Liver (tissue), 9 donors: ENCODE measurements around the gene KRT14. TPM values are rescaled to one million over a fixed set of nuclear protein-coding genes. Genes with fewer than 3 reads are reported as not detected.

ENCODE experiments used
- DNase-seq: peaks from one replicate; pipeline ENCODE4 v3.0.0-alpha.2; 2017; ENCODE audit warnings: low spot score
- H3K27ac ChIP-seq, 2 donors: one replicate each; pipeline ENCODE4 v1.7.0; 2013; ENCODE audit warnings: inconsistent platforms in 2 of 2, low read length in 2 of 2, control low read depth in 1 of 2, low read depth in 1 of 2, mild to moderate bottlenecking in 1 of 2
- H3K27me3 ChIP-seq, 4 donors: one replicate each; pipeline versions ENCODE4 v1.6.1 to v1.7.0; 2013; ENCODE audit warnings: low read length in 3 of 4, inconsistent platforms in 1 of 4, mild to moderate bottlenecking in 1 of 4, moderate library complexity in 1 of 4; ENCODE audit not compliant: control insufficient read depth in 4 of 4, insufficient read depth in 4 of 4
- H3K36me3 ChIP-seq, 4 donors: one replicate each; pipeline versions ENCODE4 v1.6.1 to v1.7.0; 2013; ENCODE audit warnings: low read length in 3 of 4, mild to moderate bottlenecking in 3 of 4, low read depth in 1 of 4, moderate library complexity in 1 of 4; ENCODE audit not compliant: control insufficient read depth in 4 of 4, insufficient read depth in 3 of 4
- H3K4me1 ChIP-seq, 4 donors: one replicate each; pipeline versions ENCODE4 v1.6.1 to v1.7.0; 2013; ENCODE audit warnings: low read length in 3 of 4, mild to moderate bottlenecking in 3 of 4, moderate library complexity in 1 of 4; ENCODE audit not compliant: control insufficient read depth in 4 of 4, insufficient read depth in 4 of 4
- H3K4me3 ChIP-seq, 3 donors: one replicate each; pipeline versions ENCODE4 v1.6.1 to v1.7.0; 2013; ENCODE audit warnings: low read length in 3 of 3, control low read depth in 1 of 3, low read depth in 1 of 3, mild to moderate bottlenecking in 1 of 3
- H3K9ac ChIP-seq, 2 donors: one replicate each; pipeline ENCODE4 v1.7.0; 2013; ENCODE audit warnings: low read length in 2 of 2, mild to moderate bottlenecking in 2 of 2, moderate library complexity in 2 of 2, control low read depth in 1 of 2, low read depth in 1 of 2
- H3K9me3 ChIP-seq, 4 donors: one replicate each; pipeline versions ENCODE4 v1.6.1 to v1.7.0; 2013; ENCODE audit warnings: low read length in 3 of 4; ENCODE audit not compliant: control insufficient read depth in 4 of 4
- EGR1 ChIP-seq, 2 donors: IDR thresholded peaks; 2 replicates each; pipeline ENCODE4 v1.6.1; 2016 to 2018; ENCODE audit warnings: antibody characterized with exemption in 2 of 2, low read depth in 2 of 2
- FOXA1 ChIP-seq: IDR thresholded peaks from 2 replicates; pipeline ENCODE4 v1.6.1; 2016; ENCODE audit warnings: antibody characterized with exemption
- FOXA2 ChIP-seq: IDR thresholded peaks from 2 replicates; pipeline ENCODE4 v1.6.1; 2016; ENCODE audit warnings: antibody characterized with exemption
- HNF4A ChIP-seq, 2 donors: conservative IDR thresholded peaks; 2 replicates each; pipeline ENCODE4 v1.6.1; 2016; ENCODE audit warnings: antibody characterized with exemption in 2 of 2, mild to moderate bottlenecking in 2 of 2
- HNF4G ChIP-seq: IDR thresholded peaks from 2 replicates; pipeline ENCODE4 v1.6.1; 2016; ENCODE audit warnings: antibody characterized with exemption
- NR2F2 ChIP-seq: IDR thresholded peaks from 2 replicates; pipeline ENCODE4 v1.6.1; 2016; ENCODE audit warnings: antibody characterized with exemption
- RAD21 ChIP-seq, 2 donors: IDR thresholded peaks; 2 replicates each; pipeline ENCODE4 v1.6.1; 2016; ENCODE audit warnings: antibody characterized with exemption in 2 of 2, mild to moderate bottlenecking in 2 of 2
- RXRA ChIP-seq, 2 donors: IDR thresholded peaks; 2 replicates each; pipeline ENCODE4 v1.6.1; 2017 to 2018; ENCODE audit warnings: antibody characterized with exemption in 2 of 2, mild to moderate bottlenecking in 1 of 2
- SP1 ChIP-seq: IDR thresholded peaks from 2 replicates; pipeline ENCODE4 v1.6.1; 2018; ENCODE audit warnings: antibody characterized with exemption, mild to moderate bottlenecking
- TAF1 ChIP-seq: conservative IDR thresholded peaks from 2 replicates; pipeline ENCODE4 v1.6.1; 2016; ENCODE audit warnings: antibody characterized with exemption, mild to moderate bottlenecking
- YY1 ChIP-seq: IDR thresholded peaks from 2 replicates; pipeline ENCODE4 v1.6.1; 2016; ENCODE audit warnings: antibody characterized with exemption, mild to moderate bottlenecking
- WGBS: extraction: QIAGEN DNeasy Blood & Tissue Kit; methylation state at CpG from one replicate; pipeline ENCODE4 v1.1.7; 2013; 5-methylcytosine and 5-hydroxymethylcytosine counted together
- polyA plus RNA-seq, 2 donors: library from polyadenylated mRNA; stranded (reverse) in 1 of 2; unstranded in 1 of 2; fragments of 200-250 nt in 1 of 2; fragments of >200 nt in 1 of 2; fragmentation: Nextera tagmentation in 1 of 2; extraction: Ambion mirVana in 1 of 2; gene quantifications; one replicate each; pipeline versions ENCODE4 v1.2.1 to v1.2.3, GENCODE V29; 2013 to 2015
- total RNA-seq, 2 donors: library from RNA; depleted of rRNA; stranded (reverse); fragments of >200 nt; gene quantifications; one replicate each; pipeline ENCODE4 v1.2.3, GENCODE V29; 2014
- TF ChIP-seq, protein P1 (sequence below): IDR thresholded peaks from 2 replicates; pipeline ENCODE4 v1.6.1; 2016; ENCODE audit warnings: antibody characterized with exemption
- TF ChIP-seq, protein P2 (sequence below): IDR thresholded peaks from 2 replicates; pipeline ENCODE4 v1.6.1; 2016; ENCODE audit warnings: antibody characterized with exemption
- TF ChIP-seq, protein P3 (sequence below): IDR thresholded peaks from 2 replicates; pipeline ENCODE4 v1.6.1; 2016; ENCODE audit warnings: antibody characterized with exemption
- TF ChIP-seq, protein P4 (sequence below): IDR thresholded peaks from 2 replicates; pipeline ENCODE4 v1.6.1; 2016; ENCODE audit warnings: antibody characterized with exemption, mild to moderate bottlenecking
- donor health status: healthy.
- donor health status: healthy.
- donor health status: healthy.
- donor health status: healthy.
- donor health status: healthy.

The KRT14 gene
- total and polyA plus RNA-seq, 4 donors, result not detected

DNA sequence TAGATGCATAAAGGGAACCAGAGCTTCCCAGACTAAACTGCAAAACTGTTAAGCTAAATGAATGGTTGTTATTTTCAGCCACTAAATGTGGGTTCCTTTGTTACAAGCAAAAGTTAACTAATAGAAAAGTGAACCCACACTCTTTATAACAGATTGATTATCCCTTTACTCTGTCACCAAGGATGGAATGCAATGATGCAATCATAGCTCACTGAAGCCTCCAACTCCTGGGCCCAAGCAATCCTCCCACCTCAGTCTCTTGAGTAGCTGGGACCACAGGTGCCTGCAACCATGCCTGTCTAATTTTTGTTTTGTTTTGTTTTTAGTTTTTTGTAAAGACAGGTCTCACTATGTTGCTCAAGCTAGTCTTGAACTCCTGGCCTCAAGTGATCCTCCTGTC, 21.4 kb downstream of the KRT14 start (continued):
- TF ChIP-seq, protein P1, sequence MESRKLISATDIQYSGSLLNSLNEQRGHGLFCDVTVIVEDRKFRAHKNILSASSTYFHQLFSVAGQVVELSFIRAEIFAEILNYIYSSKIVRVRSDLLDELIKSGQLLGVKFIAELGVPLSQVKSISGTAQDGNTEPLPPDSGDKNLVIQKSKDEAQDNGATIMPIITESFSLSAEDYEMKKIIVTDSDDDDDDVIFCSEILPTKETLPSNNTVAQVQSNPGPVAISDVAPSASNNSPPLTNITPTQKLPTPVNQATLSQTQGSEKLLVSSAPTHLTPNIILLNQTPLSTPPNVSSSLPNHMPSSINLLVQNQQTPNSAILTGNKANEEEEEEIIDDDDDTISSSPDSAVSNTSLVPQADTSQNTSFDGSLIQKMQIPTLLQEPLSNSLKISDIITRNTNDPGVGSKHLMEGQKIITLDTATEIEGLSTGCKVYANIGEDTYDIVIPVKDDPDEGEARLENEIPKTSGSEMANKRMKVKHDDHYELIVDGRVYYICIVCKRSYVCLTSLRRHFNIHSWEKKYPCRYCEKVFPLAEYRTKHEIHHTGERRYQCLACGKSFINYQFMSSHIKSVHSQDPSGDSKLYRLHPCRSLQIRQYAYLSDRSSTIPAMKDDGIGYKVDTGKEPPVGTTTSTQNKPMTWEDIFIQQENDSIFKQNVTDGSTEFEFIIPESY, result no peak
- no peak for TF ChIP-seq TAF1

DNA sequence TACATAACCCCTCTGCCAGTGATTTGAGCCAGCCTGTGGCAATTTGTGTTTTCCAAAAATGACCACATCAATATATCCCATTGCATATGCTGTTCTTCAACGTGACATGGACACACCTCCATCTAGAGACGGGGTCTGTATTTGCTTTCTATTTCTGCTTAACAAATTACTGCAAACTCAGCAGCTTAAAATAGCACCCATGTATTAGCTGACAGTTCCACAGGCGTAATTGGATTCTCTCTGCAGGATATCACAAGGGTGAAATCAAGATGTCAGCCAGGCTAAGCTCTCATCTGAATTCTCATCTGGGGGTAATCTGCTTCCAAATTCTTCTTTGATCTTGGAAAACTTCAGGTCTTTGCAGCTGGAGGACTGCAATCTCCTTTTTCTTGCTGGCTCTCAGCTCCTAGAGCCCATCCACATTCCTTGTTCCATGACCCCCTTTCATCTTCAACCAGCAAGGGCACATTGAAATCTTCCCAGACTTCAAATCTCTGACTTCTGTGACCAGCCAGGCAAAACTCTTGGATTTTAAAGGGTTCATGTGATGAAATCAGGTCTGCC, 23.0 kb downstream of the KRT14 start:
- DNase-seq, result no peak
- WGBS, result 43% methylated on average over 3 of the region's 3 CpGs
- Histone ChIP-seq H3K9ac (no peak overlapping the region), H3K27ac (no peak overlapping the region), H3K4me3 (no peak overlapping the region), H3K4me1 (no peaks in the 10 kb centered on the region), H3K27me3 (peaks cover 0 to 2% (median 1%) of the 10 kb centered on the region in 4 donors), H3K9me3 (no peaks in the 10 kb centered on the region), H3K36me3 (no peaks in the 10 kb centered on the region)
- TF ChIP-seq SP1 (no peak), HNF4A (conservative IDR thresholded peaks at IDR 0.05) (no peak), TAF1 (no peak), EGR1 (IDR thresholded peaks at IDR 0.05; ENCODE audit: low read depth in 2 of 2) (no peak), FOXA1 (no peak), HNF4G (no peak), RXRA (IDR thresholded peaks at IDR 0.05) (no peak), NR2F2 (no peak), RAD21 (IDR thresholded peaks at IDR 0.05) (no peak), FOXA2 (no peak), YY1 (no peak)
- TF ChIP-seq, protein P2, sequence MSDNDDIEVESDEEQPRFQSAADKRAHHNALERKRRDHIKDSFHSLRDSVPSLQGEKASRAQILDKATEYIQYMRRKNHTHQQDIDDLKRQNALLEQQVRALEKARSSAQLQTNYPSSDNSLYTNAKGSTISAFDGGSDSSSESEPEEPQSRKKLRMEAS, result no peak
- TF ChIP-seq, protein P3, sequence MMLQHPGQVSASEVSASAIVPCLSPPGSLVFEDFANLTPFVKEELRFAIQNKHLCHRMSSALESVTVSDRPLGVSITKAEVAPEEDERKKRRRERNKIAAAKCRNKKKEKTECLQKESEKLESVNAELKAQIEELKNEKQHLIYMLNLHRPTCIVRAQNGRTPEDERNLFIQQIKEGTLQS, result no peak
- TF ChIP-seq, protein P1, result no peak
- TF ChIP-seq, protein P4, sequence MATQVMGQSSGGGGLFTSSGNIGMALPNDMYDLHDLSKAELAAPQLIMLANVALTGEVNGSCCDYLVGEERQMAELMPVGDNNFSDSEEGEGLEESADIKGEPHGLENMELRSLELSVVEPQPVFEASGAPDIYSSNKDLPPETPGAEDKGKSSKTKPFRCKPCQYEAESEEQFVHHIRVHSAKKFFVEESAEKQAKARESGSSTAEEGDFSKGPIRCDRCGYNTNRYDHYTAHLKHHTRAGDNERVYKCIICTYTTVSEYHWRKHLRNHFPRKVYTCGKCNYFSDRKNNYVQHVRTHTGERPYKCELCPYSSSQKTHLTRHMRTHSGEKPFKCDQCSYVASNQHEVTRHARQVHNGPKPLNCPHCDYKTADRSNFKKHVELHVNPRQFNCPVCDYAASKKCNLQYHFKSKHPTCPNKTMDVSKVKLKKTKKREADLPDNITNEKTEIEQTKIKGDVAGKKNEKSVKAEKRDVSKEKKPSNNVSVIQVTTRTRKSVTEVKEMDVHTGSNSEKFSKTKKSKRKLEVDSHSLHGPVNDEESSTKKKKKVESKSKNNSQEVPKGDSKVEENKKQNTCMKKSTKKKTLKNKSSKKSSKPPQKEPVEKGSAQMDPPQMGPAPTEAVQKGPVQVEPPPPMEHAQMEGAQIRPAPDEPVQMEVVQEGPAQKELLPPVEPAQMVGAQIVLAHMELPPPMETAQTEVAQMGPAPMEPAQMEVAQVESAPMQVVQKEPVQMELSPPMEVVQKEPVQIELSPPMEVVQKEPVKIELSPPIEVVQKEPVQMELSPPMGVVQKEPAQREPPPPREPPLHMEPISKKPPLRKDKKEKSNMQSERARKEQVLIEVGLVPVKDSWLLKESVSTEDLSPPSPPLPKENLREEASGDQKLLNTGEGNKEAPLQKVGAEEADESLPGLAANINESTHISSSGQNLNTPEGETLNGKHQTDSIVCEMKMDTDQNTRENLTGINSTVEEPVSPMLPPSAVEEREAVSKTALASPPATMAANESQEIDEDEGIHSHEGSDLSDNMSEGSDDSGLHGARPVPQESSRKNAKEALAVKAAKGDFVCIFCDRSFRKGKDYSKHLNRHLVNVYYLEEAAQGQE, result no peak
